HepG2 (cell line): ENCODE results near the gene TEX51.

ENCODE experiments used
- ATAD3A ChIP-seq: sonication (generic); formaldehyde crosslinking; IDR thresholded peaks from 2 replicates; pipeline ENCODE4 v1.4.0; 2020; ENCODE audit warnings: missing genetic modification reagents
- CHCHD3 ChIP-seq: sonication (generic); formaldehyde crosslinking; IDR thresholded peaks from 2 replicates; pipeline ENCODE4 v1.8.0; 2022; ENCODE audit warnings: mild to moderate bottlenecking, missing genetic modification reagents, moderate library complexity
- EZH2 ChIP-seq: conservative IDR thresholded peaks from 2 replicates; pipeline ENCODE4 v1.6.1; 2012; ENCODE audit warnings: mild to moderate bottlenecking, low read depth, low read length, moderate library complexity
- HMGA1 ChIP-seq: sonication (generic); formaldehyde crosslinking; conservative IDR thresholded peaks from 2 replicates; pipeline ENCODE4 v1.4.0; 2020; ENCODE audit warnings: missing genetic modification reagents
- KLF15 ChIP-seq: sonication (generic); formaldehyde crosslinking; IDR thresholded peaks from 2 replicates; pipeline ENCODE4 v1.8.1; 2023; ENCODE audit warnings: borderline replicate concordance, mild to moderate bottlenecking, inconsistent platforms, missing genetic modification reagents, mixed read lengths
- MAFG ChIP-seq: sonication (generic); formaldehyde crosslinking; IDR thresholded peaks from 2 replicates; pipeline ENCODE4 v1.5.1; 2020; ENCODE audit warnings: mild to moderate bottlenecking, missing genetic modification reagents
- PATZ1 ChIP-seq: sonication (generic); formaldehyde crosslinking; IDR thresholded peaks from 2 replicates; pipeline ENCODE4 v1.4.0; 2020; ENCODE audit warnings: missing genetic modification reagents
- RAD21 ChIP-seq: fragments of 450-650 bp; formaldehyde crosslinking; IDR thresholded peaks from 2 replicates; pipeline ENCODE4 v1.5.0; 2020; ENCODE audit warnings: mild to moderate bottlenecking
- ZNF747 ChIP-seq: sonication (generic); formaldehyde crosslinking; IDR thresholded peaks from 2 replicates; pipeline ENCODE4 v1.8.1; 2023; ENCODE audit warnings: missing genetic modification reagents, mild to moderate bottlenecking, borderline replicate concordance
- ZNF777 ChIP-seq: sonication (generic); formaldehyde crosslinking; IDR thresholded peaks from 2 replicates; pipeline ENCODE4 v1.4.0; 2020; ENCODE audit warnings: missing genetic modification reagents
- TF ChIP-seq, protein P1 (sequence below): sonication (generic); formaldehyde crosslinking; IDR thresholded peaks from 2 replicates; pipeline ENCODE4 v1.8.1; 2023; ENCODE audit warnings: missing genetic modification reagents, inconsistent platforms, borderline replicate concordance

GRCh38 chr2:126901459-126901858, 2.8 kb downstream of the TEX51 start:
- no peak for TF ChIP-seq CHCHD3 (CRISPR knock-in tag)
- no peak for TF ChIP-seq ZNF747 (CRISPR knock-in tag)
- TF ChIP-seq RAD21 = no peak
- no peak for TF ChIP-seq EZH2
- TF ChIP-seq HMGA1 (CRISPR knock-in tag) = no peak
- no peak for TF ChIP-seq ZNF777 (CRISPR knock-in tag)
- no peak for TF ChIP-seq MAFG (CRISPR knock-in tag)
- no peak for TF ChIP-seq ATAD3A (CRISPR knock-in tag)
- no peak for TF ChIP-seq PATZ1 (CRISPR knock-in tag)
- TF ChIP-seq, protein P1, sequence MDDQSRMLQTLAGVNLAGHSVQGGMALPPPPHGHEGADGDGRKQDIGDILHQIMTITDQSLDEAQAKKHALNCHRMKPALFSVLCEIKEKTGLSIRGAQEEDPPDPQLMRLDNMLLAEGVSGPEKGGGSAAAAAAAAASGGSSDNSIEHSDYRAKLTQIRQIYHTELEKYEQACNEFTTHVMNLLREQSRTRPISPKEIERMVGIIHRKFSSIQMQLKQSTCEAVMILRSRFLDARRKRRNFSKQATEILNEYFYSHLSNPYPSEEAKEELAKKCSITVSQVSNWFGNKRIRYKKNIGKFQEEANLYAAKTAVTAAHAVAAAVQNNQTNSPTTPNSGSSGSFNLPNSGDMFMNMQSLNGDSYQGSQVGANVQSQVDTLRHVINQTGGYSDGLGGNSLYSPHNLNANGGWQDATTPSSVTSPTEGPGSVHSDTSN (CRISPR knock-in tag) = no peak
- TF ChIP-seq KLF15 (CRISPR knock-in tag) = no peak
